ENCODE results near the gene THBS2.

DNA sequence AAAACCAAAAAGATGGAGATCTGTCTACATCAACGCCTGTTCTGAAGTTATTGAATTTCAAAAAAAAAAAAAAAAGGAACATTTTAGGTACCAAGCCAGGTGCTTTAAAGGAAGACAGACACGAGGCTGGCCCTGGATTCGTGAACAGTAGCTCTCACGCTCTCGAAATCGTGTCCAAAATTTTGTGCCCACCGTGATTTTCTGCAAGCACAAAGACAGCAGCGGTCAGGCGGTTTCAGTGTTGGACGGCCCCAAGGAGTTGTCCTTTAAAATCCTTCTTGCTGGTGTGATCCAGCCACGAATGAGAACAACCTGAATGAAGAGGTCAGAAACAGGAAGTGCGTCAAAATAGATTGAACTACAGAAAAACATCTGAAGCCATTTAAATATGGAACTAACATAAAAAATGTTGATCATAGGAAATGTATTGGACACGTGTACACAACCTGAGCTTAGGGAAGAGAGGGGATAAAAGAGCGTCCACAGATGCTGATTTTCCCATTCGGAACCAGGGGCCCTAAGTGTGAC lies 78.2 kb downstream of the THBS2 start:
- TF ChIP-seq, protein P1, sequence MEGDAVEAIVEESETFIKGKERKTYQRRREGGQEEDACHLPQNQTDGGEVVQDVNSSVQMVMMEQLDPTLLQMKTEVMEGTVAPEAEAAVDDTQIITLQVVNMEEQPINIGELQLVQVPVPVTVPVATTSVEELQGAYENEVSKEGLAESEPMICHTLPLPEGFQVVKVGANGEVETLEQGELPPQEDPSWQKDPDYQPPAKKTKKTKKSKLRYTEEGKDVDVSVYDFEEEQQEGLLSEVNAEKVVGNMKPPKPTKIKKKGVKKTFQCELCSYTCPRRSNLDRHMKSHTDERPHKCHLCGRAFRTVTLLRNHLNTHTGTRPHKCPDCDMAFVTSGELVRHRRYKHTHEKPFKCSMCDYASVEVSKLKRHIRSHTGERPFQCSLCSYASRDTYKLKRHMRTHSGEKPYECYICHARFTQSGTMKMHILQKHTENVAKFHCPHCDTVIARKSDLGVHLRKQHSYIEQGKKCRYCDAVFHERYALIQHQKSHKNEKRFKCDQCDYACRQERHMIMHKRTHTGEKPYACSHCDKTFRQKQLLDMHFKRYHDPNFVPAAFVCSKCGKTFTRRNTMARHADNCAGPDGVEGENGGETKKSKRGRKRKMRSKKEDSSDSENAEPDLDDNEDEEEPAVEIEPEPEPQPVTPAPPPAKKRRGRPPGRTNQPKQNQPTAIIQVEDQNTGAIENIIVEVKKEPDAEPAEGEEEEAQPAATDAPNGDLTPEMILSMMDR (IDR thresholded peaks at IDR 0.05; ENCODE audit: low read length): no peak
- no peak for TF ChIP-seq EZH2 (IDR thresholded peaks at IDR 0.05; ENCODE audit: borderline replicate concordance, low read length)

All from OCI-LY1 (cell line).